Measurements from ENCODE around the gene RAB11B. TPM values are rescaled to one million over a fixed set of nuclear protein-coding genes. Genes with fewer than 3 reads are reported as not detected.
A peak's percentile ranks its signal among the peaks of the same experiment; 100 is the strongest.

RAB11B gene
- total and polyA plus RNA-seq, 3 donors from 2014 or later, result 84.4 to 126 (median 95.2) TPM

GRCh38 chr19:8386990-8387389 is 3.2 kb upstream of the RAB11B start:
- DNase-seq, result no peak
- Histone ChIP-seq H3K27me3 (no peaks in the 10 kb centered on the region), H3K27ac (no peak overlapping the region), H3K36me3 (ENCODE audit: low read depth, missing control alignments) (no peaks in the 10 kb centered on the region), H3K4me1 (peaks cover 12% of the 10 kb centered on the region), H3K4me3 (no peak overlapping the region), H3K9me3 (no peaks in the 10 kb centered on the region)
- intact Hi-C loops (cut with DNase I; ENCODE audit: low total_unique reads), result no loop called here
- TF ChIP-seq POLR2A (IDR thresholded peaks at IDR 0.05) (no peak), CTCF (IDR thresholded peaks at IDR 0.05) (no peak)
- 69 to 77% methylated on average over 4 of the region's 4 CpGs for WGBS, 2 donors

GRCh38 chr19:8387688-8388611 is 2.2 kb upstream of the RAB11B start:
- no peaks in the 10 kb centered on the region for H3K27me3 ChIP-seq
- H3K4me1 ChIP-seq, result peaks cover 21% of the 10 kb centered on the region
- no peak for DNase-seq
- H3K27ac ChIP-seq, result no peak overlapping the region
- no peak overlapping the region for H3K4me3 ChIP-seq
- H3K9me3 ChIP-seq, result no peaks in the 10 kb centered on the region
- WGBS, 2 donors, result 85% methylated on average over 16 of the region's 16 CpGs
- TF ChIP-seq POLR2A (IDR thresholded peaks at IDR 0.05) (no peak), CTCF (IDR thresholded peaks at IDR 0.05) (no peak)
- intact Hi-C loops (cut with DNase I; ENCODE audit: low total_unique reads), result no loop called here
- no peaks in the 10 kb centered on the region for H3K36me3 ChIP-seq (ENCODE audit: low read depth, missing control alignments)

- Histone ChIP-seq H3K36me3 (ENCODE audit: low read depth, missing control alignments) (no peaks in the 10 kb centered on the region), H3K4me3 (no peak overlapping the region), H3K4me1 (peaks cover 27% of the 10 kb centered on the region), H3K27me3 (no peaks in the 10 kb centered on the region), H3K9me3 (no peaks in the 10 kb centered on the region), H3K27ac (no peak overlapping the region)
- no peak for DNase-seq
- TF ChIP-seq CTCF (IDR thresholded peaks at IDR 0.05), result no peak
- TF ChIP-seq POLR2A (IDR thresholded peaks at IDR 0.05), result no peak
- intact Hi-C loops (cut with DNase I; ENCODE audit: low total_unique reads), result no loop called here
- 33 to 39% methylated on average over 2 of the region's 2 CpGs for WGBS, 2 donors
These were observed 1.6 kb upstream of the RAB11B start for GRCh38 chr19:8388612-8388958.

- Histone ChIP-seq H3K27ac (peak overlapping the region; percentile 92 to 100), H3K9me3 (no peaks in the 10 kb centered on the region), H3K36me3 (ENCODE audit: low read depth, missing control alignments) (no peaks in the 10 kb centered on the region), H3K27me3 (no peaks in the 10 kb centered on the region), H3K4me3 (peak overlapping the region; percentile 75 to 100), H3K4me1 (peaks cover 40% of the 10 kb centered on the region)
- intact Hi-C loops (cut with DNase I; ENCODE audit: low total_unique reads), result no loop called here
- no peak for TF ChIP-seq POLR2A (IDR thresholded peaks at IDR 0.05)
- TF ChIP-seq CTCF (IDR thresholded peaks at IDR 0.05), result no peak
- peak; percentile 97 for DNase-seq
- 0 to 1% methylated on average over 15 to 27 of the region's 28 CpGs for WGBS, 2 donors
These were observed 439 bp downstream of the RAB11B start for GRCh38 chr19:8390617-8390981.
